ENCODE data around the gene DLGAP1.

Gene DLGAP1

DNA sequence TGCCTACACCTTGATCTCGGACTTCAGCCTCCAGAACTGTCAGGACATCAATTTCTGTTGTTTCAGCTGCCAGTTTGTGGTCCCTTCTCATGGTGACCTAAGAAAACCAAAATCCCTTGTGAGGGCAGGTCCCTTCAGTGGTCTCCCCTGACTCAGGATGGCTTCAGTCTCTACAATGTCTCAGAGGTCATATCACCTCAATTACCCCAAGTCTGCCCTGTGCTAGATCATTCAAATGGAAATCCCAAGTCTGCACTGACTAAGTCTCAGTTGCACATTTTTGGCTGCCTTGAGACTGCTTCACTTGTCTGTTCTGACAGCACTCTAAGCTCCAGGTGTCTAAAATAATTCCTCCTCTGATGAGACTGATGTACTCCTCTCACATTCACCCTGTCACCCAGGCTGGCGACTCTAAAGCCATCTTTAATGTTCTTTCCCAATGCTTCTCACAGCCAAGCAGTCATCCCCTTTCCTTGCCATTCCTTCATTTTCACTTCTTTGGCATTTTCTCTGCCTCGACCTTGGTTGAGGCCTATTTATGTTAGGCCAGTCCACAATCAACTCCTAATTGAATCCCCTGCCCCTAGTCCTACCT is 470.8 kb downstream of the DLGAP1 start:
- no peak for DNase-seq

DNA sequence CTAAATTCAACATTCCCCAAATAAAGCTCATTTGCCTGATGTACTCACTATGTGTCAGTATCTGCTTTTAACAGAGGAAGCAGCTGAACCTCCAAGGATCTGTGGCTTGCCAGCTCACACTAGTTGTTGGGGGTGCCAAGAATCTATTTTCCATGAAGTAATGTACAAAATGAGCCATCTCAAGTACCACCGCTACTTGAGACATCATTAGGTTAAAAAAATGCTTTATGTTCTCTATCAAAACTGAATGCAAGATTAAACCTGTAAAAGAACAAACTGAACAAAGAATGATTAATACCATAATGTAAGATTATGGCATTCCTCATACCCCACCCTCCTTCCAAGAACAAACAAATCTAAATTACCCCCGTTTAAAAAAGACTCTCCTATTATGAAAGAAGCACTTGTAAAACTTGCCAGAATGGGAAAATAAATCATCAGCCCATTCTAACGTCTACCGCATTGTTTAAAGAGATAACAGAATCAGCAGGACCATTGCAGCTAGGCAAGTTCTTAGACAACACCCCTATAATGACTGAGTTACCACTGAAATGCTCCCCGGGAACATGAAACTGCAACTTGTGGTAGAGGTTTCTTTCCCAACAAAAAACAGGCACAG is 471.6 kb downstream of the DLGAP1 start:
- DNase-seq, result no peak

DNA sequence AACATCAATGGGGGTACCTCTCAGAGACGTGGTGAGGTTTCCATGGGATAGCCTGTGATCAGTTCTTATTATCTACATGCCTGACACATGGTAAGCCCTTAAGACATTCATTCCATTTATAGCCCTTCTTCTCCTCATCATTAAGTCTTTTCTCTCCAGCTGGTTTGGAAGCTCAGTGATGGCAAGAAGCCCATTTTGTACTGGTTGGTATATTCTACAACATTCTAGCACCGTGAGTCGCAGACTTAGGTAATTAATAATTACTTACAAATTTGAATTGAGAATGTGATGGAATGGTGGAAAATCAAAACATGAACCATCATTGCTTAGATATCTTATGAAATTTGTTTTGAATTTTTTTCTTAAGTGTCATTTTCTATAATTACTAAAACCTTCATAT is 472.6 kb downstream of the DLGAP1 start:
- DNase-seq, result no peak

DNA sequence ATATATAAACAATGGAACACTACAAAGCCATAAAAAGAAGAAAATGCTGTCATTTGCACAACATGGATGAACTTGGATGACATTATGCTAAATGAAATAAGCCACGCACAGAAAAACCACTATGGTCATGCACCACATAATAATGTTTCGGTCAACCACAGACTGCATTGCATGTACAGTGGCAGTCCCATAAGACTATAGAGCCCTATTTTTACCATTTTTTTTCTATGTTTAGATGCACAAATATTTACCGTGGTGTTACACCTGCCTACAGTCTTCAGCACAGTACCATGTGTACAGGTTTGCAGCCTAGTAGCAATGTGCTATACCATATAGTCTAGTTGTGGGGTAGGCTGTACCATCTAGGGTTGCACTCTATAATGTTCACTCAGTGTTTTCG is 476.1 kb downstream of the DLGAP1 start:
- no peak for DNase-seq

DNA sequence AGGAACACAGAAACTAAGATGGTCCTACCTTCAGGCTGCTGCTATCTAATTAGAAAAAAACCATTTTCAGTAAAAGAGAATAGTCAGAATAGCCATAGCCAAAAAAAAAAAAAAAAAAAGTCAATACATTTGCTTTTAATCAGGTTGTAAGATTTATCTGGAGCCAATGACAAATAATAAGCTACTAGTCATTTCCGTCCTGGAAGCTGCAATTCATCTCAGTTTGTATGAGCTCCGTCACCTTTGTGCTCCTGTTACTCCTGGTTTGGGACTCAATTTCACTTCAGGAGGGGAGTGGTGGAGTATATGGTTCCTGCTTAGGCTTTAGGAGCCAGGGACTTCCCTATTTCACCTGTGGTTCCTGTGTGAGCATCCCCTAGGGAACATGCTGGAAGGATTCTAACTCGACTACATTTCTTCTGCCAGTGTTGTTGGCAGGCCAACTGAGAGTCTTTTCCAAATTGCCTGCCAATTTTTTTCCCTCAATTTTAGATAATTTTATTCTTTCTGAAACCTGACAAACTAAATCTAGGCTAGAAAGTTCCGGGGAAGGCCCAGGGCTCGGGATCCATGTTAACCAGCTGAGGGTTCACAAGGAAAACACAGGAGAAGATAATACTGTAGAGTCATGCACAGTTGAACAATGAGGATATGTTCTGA is 481.8 kb downstream of the DLGAP1 start:
- DNase-seq, result no peak

DNA sequence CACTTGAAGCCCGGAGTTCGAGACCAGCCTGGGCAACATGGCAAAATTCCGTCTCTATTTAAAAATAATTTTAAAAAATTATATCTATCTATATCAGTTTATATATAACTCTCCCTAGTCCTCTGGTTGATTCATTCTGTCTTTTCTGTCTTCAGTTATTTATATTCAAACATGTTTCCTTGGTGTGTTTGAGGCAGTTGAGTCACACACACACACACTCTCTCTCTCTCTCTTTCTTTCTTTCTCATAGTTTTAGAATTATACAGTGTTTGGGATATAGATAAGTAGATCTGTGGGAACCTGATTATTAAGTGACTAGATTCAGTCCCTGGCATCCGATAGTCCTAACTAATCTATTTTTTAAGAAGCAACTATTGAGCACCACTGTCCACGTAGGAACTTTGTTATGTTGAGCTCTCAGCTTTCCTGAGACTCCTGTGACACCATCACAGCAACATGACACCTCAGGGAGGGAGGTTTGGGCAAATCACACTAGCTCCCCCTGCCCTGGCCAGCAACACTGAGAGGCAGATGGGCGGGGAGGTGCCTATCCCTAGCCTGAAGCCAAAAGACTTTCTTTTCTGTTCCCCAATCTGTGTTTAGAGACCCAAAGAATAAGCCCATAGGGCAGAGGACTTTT is 482.7 kb downstream of the DLGAP1 start:
- no peak for DNase-seq

DNA sequence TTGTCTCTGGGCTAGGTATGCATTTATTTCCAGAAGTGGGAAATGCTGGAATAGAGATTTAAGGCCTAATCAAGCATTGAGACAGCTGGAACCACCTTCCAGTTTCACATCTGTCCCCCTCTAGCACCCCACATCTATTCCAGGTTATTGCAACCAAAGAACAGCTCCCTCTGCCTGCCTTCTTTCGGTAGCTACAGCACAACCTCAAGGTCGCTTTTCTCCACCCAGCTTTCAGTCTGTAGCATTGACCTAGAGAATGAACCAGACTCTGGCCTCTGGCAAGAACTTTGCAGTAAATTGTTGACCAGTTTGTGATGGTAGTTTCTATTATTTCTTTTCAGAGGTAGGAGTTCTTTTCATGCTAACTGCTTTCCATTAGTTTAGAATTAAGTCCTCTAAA is 484.2 kb downstream of the DLGAP1 start:
- no peak for DNase-seq

DNA sequence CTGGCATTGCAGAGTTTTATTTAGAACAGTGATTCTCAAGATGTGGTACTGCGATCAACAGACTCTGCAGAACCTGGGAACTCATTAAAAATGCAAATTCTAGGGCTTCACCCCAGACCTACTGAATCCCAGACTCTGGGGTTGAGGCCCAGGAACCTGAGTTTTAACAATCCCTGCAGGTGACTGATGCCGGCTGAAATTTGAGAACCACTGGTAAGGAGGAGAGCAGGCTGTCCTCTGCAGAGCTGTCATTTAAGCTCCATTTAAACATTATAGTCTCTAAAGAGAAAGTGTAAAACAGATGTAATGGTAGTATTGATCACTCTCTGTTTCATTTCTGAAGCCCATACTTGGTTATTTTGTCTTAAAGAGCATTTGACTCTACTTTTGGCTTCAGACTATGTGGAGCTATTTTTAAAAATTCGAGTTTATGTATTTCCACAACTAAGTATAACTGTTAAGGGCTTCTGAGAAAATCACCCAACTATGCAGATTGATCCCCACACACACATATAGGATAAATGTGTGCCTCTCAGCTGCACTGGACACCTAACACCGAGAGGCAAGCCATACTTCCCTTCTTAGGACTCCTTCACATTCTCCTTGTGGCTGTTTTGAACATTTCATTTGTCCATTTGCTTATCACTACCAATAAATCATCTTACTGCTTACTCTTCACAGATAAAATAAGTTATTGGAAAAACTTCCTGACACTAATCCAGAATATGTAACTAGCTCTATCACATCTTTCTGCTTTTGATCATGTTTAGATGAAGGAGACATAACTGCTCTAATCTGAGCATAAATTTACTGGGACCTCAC is 487.5 kb downstream of the DLGAP1 start:
- DNase-seq, result no peak

DNA sequence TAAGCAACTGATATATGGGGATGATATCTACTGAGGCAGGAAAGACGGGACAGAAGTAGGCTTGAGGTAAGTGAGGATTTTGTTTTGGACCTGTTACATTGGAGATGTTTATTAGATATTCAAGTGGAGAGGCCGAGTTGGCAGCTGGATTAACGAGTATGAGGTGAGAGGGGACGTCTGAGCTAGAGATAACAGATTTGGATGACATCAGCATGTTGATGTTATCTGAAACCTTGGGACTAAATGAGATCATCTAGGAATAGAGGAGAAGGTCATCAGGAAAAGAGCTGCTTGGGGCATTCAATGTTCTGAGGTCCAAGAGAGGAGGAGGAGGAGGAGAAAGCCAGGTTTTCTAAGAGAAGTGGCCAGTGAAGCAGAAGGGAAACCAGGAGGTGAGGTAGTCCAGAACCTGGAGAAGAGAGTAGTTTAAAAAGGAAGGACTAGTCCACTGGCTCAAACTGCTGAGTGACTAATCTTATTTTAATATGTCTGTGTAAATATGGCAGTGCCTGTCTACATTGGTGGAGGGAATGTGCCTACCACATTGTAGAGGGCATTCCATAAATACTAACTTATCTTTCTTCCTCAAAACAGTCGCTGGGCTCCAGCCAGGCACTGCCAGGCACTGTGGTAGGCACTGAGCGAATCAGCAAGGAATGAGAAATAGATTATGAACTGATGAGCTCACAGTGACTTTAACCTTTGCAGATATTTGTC is 488.3 kb downstream of the DLGAP1 start:
- no peak for DNase-seq

DNA sequence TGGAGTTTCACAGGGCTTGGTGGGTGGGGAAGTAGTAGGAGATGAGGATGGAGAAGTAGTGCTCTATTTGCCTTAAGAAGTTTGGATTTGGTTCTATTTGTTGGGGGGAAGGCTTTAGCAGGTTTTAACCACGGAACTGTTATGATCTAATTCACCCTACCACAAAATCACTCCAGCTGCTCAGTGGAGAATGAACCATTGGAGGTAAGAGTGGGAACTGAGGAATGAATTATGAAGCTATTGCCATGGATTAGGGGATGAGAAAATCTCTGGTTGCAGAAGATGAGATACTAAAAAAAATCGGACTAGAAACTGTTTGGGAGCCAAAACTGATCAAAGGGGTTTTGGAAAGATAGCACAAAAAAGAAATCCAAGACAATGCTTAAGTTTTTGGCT is 488.9 kb downstream of the DLGAP1 start:
- no peak for DNase-seq

DNA sequence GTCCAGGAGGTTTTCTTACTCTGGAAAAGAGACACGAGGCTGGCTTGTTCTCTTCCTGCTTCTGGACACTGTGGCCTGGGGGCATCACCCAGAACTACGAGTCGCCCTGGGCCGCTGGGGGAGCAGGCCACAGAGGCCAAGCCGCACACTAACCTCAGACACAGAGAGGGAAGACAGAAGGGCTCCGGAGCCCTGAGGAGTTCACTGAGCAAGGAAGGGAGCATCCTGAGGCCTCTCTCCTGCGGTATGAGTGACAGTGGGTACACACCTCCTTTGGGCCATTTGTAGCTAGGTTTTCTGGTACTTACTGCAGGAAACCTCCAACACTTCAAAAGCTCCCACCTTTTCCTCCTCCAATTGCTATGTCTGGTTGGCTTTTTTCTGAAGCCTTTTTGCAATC is 494.1 kb downstream of the DLGAP1 start:
- DNase-seq, result no peak

DNA sequence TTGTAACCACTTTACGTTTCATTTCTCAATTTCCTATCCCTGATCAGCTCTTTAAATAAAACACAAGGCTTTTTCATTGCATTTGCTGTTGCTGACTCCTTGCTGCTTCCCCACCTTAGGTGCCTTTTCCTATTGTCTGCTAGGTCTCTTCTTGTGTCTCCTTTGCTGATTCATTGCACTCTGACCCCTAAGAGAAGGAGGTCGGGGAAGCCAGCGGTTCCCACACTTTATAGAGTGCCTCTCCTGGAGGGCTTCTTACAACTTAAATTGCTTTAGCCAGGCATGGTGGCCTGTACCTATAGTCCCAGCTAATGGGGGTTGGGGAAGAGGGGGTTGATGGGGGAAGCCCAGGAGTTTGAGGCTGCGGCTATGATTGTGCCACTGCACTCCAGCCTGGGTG is 495.0 kb downstream of the DLGAP1 start:
- no peak for DNase-seq

DNA sequence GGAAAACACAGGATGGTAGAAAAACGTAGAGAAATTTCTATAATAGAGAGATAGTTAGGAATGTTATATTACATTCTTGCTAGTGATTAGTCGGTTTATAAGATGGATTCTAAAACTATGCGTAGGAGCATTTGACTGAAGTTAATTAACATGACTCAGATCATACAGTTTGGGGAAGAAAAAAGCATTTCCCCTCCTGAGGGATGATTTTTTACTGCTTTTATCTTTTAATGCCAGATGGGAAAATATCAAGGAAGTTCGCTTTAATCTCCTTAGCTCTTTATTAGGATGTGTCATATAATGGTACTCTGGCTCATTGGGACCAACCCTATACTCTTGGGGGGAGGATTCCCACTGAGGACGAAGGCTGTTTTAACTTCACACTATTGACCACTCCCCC is 503.1 kb downstream of the DLGAP1 start:
- no peak for DNase-seq

DNA sequence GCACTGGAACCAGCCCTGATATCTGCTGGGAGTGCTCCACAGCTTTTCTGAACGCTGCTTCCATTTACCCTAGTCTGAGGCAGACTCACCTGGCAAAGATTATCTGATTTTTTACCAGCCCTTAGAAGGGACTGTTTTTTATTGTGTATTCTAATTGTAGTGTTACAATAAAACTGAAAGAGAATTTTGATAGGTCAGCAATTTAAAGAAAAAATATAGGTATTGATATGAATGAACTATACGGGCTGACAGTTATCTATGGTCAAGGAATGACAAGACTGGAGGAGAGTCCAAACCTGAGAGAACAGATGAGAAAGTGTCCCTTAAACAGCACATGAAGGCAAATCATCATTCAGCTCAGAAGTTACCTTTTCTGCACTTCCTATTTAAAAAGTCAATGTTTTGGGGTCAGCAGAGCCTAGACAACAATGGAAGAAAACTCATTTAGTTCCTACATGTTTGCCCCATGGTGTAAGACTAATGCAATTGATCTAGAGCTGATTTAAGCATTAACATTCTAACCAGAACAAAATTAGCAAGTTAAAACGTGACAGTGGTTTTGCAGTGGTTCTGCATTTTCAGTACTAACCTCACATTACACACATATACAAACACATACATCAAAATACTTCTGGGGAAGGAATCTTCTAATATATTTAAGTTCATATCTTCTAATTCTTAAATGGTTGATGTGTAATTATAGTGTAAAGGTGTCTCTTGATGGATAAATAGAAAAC is 504.3 kb downstream of the DLGAP1 start:
- DNase-seq, result no peak

DNA sequence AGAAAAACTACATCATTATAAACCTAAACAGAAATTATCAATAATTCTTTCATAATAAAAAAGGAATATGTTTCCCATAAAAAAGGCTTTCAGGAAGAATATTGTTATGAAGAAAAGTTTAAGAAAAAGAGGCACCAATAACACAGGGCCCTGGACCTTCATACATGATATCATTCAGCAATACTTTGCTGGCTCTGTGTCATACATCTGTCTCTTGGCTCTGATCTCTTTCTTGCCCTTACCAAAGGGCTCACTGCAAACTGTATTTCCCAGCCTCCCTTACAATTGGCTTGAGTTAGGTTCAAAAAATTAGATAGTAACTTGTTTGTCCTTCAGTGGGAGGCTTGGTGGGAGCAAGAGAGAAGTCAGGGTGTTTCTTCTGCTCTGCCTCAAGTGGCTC is 506.1 kb downstream of the DLGAP1 start:
- DNase-seq, result no peak

DNA sequence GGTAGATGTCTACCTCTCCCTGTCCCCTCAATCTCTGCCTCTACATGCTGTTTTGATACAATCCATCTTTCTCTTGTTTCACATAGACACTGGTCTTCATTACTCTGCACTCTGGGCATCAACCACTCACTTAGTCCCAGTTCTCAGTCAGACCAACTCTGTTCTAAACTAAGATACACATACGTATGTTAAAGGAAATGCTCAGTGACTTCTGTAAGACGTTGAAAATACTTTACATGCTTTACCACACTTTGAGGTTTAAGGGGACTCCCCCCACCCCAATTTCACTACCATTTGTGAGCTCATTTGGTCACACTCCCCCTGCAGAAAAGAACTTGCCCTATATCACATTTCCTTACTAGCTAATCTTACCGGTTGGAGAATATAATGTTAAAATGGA is 507.7 kb downstream of the DLGAP1 start:
- DNase-seq, result no peak

DNA sequence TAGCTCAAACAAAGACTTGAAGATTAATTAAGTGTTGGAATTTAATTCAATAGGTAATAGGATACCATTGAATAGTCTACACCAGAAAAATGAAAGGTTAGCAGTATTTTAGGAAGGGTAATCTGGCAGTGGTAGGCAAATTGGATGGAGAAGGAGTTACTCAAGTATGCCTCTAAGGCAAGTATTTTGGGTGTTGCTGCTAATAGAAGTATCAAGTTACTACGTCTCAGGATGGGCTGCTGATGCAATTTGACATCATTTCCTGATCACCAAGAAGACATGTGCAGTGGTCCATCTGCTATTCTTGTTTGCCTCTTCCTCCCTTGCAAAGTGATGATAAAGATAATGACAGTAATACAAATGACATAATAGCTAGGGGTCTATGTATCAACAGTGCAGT is 519.8 kb downstream of the DLGAP1 start:
- DNase-seq, result peak in 1 of 5 donors; percentile 6

DNA sequence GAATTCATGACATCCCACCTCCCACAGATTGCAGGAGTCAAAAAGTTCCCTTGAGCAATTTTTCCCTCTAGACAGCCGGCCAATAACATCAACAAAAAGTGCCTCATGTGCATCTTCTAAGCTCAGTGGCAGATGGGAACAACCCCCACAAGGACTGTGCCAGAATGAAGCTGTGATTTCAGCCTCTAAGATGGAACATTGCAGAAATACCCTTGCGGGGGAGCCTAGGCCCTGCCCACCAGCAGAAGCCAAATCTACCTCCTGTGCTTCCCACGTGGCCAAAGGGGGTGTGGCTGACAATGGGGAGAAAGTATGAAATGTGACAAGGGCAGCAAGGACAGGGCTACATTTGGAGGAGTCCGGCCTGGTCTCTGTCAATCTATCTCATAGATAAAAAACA is 522.8 kb downstream of the DLGAP1 start:
- no peak for DNase-seq

DNA sequence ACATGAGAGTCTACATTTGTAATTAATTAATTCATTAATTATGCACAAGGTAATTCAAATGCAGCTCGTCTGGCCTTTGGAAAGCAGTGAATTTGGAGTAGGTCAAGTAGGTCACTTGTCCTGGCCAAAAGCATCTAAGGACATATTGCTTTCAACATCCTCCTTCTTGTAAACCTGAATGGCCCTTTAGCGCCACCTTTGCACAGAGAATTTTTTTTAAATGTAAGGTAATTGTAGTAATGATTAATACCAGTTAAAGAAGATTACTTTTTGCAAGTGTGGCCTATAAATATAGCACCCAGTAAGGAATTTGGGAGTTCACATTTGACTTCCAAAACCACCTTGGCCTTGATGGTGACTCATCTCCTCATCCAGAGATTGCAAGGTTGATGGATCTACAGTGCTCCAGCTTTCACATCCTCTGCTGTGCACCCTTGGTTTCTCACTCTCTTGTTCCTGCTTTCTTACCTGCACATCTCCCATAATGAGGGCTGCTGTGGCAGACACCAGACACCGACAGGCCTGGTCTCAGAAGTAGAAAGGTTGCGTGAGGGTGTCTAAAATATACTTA is 523.5 kb downstream of the DLGAP1 start:
- no peak for DNase-seq

DNA sequence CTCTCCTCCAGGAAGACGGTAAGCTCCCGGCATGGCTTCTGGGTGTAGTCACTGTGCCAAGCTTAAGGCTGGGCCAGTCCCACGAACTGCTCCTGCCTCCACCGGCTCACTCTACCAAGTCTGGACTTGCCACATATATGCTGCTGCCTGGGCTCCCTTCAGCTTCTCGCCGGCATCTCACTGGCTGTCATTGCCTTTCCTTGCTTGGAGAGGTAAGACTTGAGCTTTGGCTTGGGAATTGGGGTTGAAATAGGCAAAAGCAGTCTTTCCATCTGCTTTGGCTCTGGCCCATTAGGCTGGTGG is 524.1 kb downstream of the DLGAP1 start:
- DNase-seq, result no peak

DNA sequence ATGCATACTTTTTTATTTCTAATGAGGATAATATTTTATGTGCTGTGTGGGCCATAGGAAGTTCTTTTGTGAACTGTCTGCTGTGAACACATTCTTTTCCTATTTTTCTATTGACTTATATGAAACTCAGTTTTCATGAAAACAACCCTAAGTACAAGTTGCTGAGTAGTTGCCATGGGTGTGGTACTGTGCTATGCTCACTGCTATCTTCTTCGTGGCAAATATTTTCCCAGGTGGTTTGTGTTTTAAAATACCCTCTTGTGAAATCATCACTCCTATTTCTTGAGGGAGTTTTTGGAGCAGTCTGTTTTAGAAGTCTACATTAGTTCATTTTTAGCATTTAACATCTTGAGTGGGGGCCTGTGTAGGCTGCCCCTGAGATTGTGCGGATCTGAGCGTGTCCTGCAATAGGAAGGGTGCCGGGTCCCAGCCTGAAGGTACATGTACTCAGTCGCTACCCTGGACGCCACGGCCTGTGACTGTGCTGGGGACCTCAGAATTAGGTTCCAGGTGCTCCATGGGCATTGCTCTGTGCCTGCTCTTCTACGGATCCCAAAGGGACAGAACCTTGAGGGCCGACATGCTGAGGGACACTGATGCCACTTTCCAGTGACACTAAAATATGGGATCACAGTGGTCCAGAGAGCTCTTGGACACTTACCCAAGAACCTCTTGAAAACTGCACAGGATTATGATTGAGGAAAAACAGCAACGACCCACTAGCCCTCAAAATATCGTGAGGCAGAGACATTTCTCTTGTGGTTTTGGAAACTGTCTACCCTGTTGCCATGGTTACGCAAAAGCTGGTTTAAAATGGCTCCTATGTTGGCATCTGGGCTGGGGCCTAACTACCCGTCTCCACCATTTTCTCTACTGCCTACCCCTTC is 524.7 kb downstream of the DLGAP1 start:
- DNase-seq, result no peak
